HepG2 (cell line): ENCODE measurements around the gene MBL2. TPM values are rescaled to one million over a fixed set of nuclear protein-coding genes. Genes with fewer than 3 reads are reported as not detected.

Source experiments
- ARID5B ChIP-seq: IDR thresholded peaks from 2 replicates; pipeline ENCODE4 v1.4.0; 2020; ENCODE audit warnings: mild to moderate bottlenecking, missing genetic modification reagents
- ARNT2 ChIP-seq: sonication (generic); formaldehyde crosslinking; IDR thresholded peaks from 2 replicates; pipeline ENCODE4 v1.8.0; 2022; ENCODE audit warnings: mild to moderate bottlenecking, low read depth, missing genetic modification reagents, moderate library complexity
- GATAD2A ChIP-seq: IDR thresholded peaks from 2 replicates; pipeline ENCODE4 v1.6.1; 2016
- GFI1 ChIP-seq: sonication (generic); formaldehyde crosslinking; IDR thresholded peaks from 2 replicates; pipeline ENCODE4 v1.5.0; 2020; ENCODE audit warnings: missing genetic modification reagents, mild to moderate bottlenecking, borderline replicate concordance
- HOMEZ ChIP-seq: IDR thresholded peaks from 2 replicates; pipeline ENCODE4 v1.6.1; 2016; ENCODE audit warnings: low read depth
- NFIC ChIP-seq: IDR thresholded peaks from 2 replicates; pipeline ENCODE4 v1.6.1; 2012; ENCODE audit warnings: mild to moderate bottlenecking, low read length, inconsistent platforms
- NR2F6 ChIP-seq, 2 experiments: IDR thresholded peaks; 2 replicates each; pipeline ENCODE4 v1.6.1; 2016; ENCODE audit warnings: antibody characterized with exemption in 1 of 2, mild to moderate bottlenecking in 1 of 2
- PHF8 ChIP-seq: sonication (generic); formaldehyde crosslinking; IDR thresholded peaks from 2 replicates; pipeline ENCODE4 v1.5.0; 2020; ENCODE audit warnings: missing genetic modification reagents
- POLR2G ChIP-seq: fragments of 200-400 bp; formaldehyde crosslinking; IDR thresholded peaks from 2 replicates; pipeline ENCODE4 v1.6.1; 2018; ENCODE audit warnings: mild to moderate bottlenecking, low read depth, low read length, moderate library complexity
- REPIN1 ChIP-seq: sonication (generic); formaldehyde crosslinking; IDR thresholded peaks from 2 replicates; pipeline ENCODE4 v1.8.0; 2022; ENCODE audit warnings: missing genetic modification reagents, low read depth, mild to moderate bottlenecking, borderline replicate concordance
- RXRA ChIP-seq: sonication (generic); formaldehyde crosslinking; IDR thresholded peaks from 2 replicates; pipeline ENCODE4 v1.5.1; 2020; ENCODE audit warnings: missing genetic modification reagents
- TAF1 ChIP-seq: sonication (generic); formaldehyde crosslinking; IDR thresholded peaks from 2 replicates; pipeline ENCODE4 v1.4.0; 2020; ENCODE audit warnings: missing genetic modification reagents
- TARDBP ChIP-seq: sonication (generic); formaldehyde crosslinking; IDR thresholded peaks from 2 replicates; pipeline ENCODE4 v1.8.0; 2022; ENCODE audit warnings: mild to moderate bottlenecking, missing genetic modification reagents
- TBX3 ChIP-seq: fragments of 450-650 bp; IDR thresholded peaks from 2 replicates; pipeline ENCODE4 v1.6.1; 2017; ENCODE audit warnings: antibody characterized with exemption, mild to moderate bottlenecking, inconsistent platforms, borderline replicate concordance
- ZFP1 ChIP-seq: IDR thresholded peaks from 2 replicates; pipeline ENCODE4 v1.6.1; 2016
- ZNF609 ChIP-seq: sonication (generic); formaldehyde crosslinking; IDR thresholded peaks from 2 replicates; pipeline ENCODE4 v1.4.0; 2020; ENCODE audit warnings: mild to moderate bottlenecking, missing genetic modification reagents, borderline replicate concordance
- ZNF747 ChIP-seq: sonication (generic); formaldehyde crosslinking; IDR thresholded peaks from 2 replicates; pipeline ENCODE4 v1.8.1; 2023; ENCODE audit warnings: missing genetic modification reagents, mild to moderate bottlenecking, borderline replicate concordance
- ZNF788 ChIP-seq: sonication (generic); formaldehyde crosslinking; IDR thresholded peaks from 2 replicates; pipeline ENCODE4 v1.5.0; 2020; ENCODE audit warnings: mild to moderate bottlenecking, missing genetic modification reagents, borderline replicate concordance
- polyA plus RNA-seq, 8 experiments: library from polyadenylated mRNA; depleted of rRNA in 3 of 8; stranded (reverse) in 7 of 8; unstranded in 1 of 8; fragments of >200 nt; fragmentation: Illumina TruSeq in 4 of 8; extraction: Trizol in 4 of 8; gene quantifications; 2 replicates each; pipeline versions ENCODE4 v1.2.1 to v1.2.3, GENCODE V29; 2011 to 2016; ENCODE audit warnings: low read depth in 4 of 8, missing spikeins in 1 of 8, mixed read lengths in 1 of 8; ENCODE audit not compliant: insufficient read depth in 1 of 8
- total RNA-seq, 5 experiments: library from RNA; depleted of rRNA; stranded (reverse); fragments of >200 nt; fragmentation: Illumina TruSeq; extraction: Trizol; gene quantifications; 2 replicates each; pipeline ENCODE4 v1.2.3, GENCODE V29; 2016; ENCODE audit warnings: low read depth in 1 of 5

MBL2 gene
- total and polyA plus RNA-seq, 2 of the 13 experiments (the other 11 are each of a cell fraction or from before 2014, with no cell fraction given): 9.6 to 16.2 TPM

GRCh38 chr10:52771534-52772445, 794 bp downstream of the MBL2 start (continued):
- peak; percentile 96 for TF ChIP-seq NR2F6 (IDR thresholded peaks at IDR 0.05)
- peak; percentile 92 for TF ChIP-seq NR2F6 (CRISPR knock-in tag; IDR thresholded peaks at IDR 0.05)
- TF ChIP-seq HOMEZ (CRISPR knock-in tag): peak; percentile 62; the same call in 1 of the 2 replicates
- TF ChIP-seq ZNF747 (CRISPR knock-in tag): no peak
- peak; percentile 49 for TF ChIP-seq NFIC
- peak; percentile 89 for TF ChIP-seq ARID5B (CRISPR knock-in tag)
- no peak for TF ChIP-seq PHF8
- peak; percentile 52; the same call in 1 of the 2 replicates for TF ChIP-seq REPIN1
- 0 out of 2 replicates have a peak, but pooled peaks have one; percentile 23 for TF ChIP-seq ARNT2 (CRISPR knock-in tag)
- TF ChIP-seq ZNF788 (CRISPR knock-in tag): peak; percentile 34; the same call in 1 of the 2 replicates
- TF ChIP-seq GATAD2A (CRISPR knock-in tag): peak; percentile 83
- peak; percentile 75; the same call in 1 of the 2 replicates for TF ChIP-seq TBX3
- peak; percentile 83; the same call in 1 of the 2 replicates for TF ChIP-seq RXRA (CRISPR knock-in tag)
- TF ChIP-seq ZFP1 (CRISPR knock-in tag): 0 out of 2 replicates have a peak, but pooled peaks have one; percentile 58
- TF ChIP-seq GFI1 (CRISPR knock-in tag): peak; percentile 95
- peak; percentile 37; the same call in 1 of the 2 replicates for TF ChIP-seq TAF1
- peak; percentile 70; the same call in 1 of the 2 replicates for TF ChIP-seq ZNF609 (CRISPR knock-in tag)
- TF ChIP-seq POLR2G: 0 out of 2 replicates have a peak, but pooled peaks have one; percentile 39
- peak; percentile 66 for TF ChIP-seq TARDBP
